Stimulated activated CD8-positive, alpha-beta memory T cell treated with anti-CD3 and anti-CD28 coated beads, Interleukin-15, amount 100 ng/mL, for 4 hours (primary cell): ENCODE data around the gene ZBTB20.
"Not testable (repeated sequence)": the region's sequence is repeated elsewhere in the genome, so short reads cannot be mapped to it uniquely, and the experiment has no call there.

ENCODE experiments used
- DNase-seq, 2 donors: peaks; one replicate each; pipeline ENCODE4 v3.0.0-alpha.2; 2020; ENCODE audit warnings: low read depth in 2 of 2

The ZBTB20 gene

GRCh38 chr3:114716126-114716525, 431.0 kb downstream of the ZBTB20 start:
- DNase-seq, result no peak

DNA sequence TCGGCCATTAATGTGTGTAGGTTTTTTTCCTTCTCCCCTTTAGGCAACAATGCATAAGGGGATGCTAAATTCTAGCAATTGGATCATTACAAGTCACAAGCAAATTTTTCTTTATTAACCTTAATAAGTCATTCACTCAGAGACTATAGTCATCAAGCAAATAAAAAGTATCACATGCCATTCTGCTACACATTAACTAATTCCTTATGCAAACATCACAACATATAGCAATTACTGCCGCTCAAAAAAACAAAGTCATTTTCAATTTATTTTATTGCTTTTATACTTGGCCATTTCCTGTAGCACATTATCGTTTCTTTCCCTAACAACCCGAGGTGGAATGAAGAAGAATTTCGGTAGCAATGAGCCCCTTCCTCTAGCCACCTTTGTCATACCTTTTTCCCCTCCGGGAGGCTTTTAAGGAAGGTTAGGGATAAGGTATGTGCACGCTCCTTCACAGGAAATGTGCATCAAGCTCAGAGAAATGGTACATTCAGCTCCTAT, 432.1 kb downstream of the ZBTB20 start:
- no peak for DNase-seq

- DNase-seq, result no peak
Measured at GRCh38 chr3:114714237-114714636, 432.9 kb downstream of the ZBTB20 start.

- DNase-seq, result no peak
Measured at GRCh38 chr3:114712728-114713492, 434.2 kb downstream of the ZBTB20 start.

DNA sequence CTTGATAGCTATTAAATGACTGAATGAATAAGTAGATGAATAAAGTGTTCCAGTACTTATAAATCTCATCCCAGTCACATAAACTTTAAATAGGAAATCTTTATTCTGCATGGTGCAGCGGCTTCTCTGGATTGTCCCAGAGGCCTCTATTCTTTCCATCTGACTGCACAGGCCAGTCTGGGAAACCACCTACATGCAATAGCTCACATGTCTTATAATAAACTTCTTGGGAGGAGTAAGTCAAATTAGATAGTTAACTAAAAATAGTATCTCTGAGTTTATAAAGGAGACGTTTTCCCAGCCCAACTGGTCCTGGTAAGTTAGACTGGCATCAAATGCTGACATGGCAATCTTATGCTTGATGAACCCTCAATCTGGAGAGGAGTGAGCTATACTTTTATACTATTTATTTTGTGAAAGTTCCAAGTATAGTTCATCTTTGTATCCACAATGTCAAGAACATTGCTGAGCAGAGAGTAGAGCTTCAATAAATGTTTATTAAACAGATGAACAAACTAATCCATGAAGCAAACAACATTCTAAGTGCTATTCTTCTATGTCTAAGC, 435.7 kb downstream of the ZBTB20 start:
- no peak for DNase-seq

GRCh38 chr3:114709102-114709501, 438.0 kb downstream of the ZBTB20 start:
- no peak for DNase-seq

DNA sequence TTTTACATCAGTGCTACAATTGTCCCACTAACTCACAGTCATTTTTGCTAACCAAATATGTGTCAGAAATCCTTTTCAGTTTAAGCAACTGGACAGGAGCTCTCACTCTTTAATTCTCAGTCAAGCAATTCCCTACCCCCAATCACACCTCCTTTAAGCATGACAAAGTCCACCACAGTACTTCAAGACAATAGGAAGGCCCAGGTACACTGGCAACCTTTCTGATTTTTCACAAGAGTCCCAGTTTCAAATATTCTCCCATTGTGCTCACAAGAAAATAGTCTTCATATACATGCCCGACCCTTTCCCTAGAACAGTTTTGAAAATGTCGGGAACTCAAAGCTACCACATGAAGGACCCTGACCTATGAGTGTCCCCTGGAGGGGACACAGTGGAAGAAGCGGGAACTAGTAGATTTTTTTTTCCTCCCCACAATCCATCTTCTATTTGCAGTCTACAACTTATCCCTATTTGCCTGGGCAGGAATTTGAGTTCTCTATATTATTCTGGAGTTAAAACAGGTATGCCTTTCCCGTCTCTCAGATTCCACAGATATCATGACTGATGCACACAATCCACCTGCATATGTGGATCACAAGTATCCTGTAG, 439.7 kb downstream of the ZBTB20 start:
- no peak for DNase-seq

DNA sequence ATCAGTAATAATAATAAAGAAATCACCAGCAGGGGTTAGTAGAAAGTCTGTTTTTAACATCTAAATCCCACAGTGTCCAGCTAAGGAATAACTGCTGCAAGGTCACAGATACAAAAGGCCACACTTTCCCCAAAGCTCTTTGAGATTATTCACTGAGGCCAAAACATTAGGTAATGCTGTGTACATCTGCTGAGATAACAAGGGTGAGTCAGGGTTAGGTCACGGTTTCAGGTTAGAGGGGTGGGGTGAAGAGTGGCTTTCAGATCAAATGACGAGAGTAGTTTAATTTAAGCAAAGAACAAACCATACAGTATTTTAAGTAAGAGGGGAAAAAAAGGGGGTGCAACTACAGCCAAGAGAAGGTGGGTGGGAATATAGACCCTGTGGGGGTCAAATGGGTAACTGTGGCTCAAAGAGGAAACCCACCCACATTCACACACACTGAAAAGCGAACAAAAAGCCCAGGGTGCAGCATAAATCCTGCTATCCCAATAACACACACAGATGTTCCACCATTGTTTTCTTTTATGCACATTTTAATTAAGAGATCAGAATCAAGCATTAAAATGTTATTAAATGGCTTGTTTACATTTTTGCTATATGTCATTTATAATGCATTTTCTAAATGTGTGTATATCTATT, 440.4 kb downstream of the ZBTB20 start:
- no peak for DNase-seq

GRCh38 chr3:114700637-114701234, 446.4 kb downstream of the ZBTB20 start:
- no peak for DNase-seq

DNA sequence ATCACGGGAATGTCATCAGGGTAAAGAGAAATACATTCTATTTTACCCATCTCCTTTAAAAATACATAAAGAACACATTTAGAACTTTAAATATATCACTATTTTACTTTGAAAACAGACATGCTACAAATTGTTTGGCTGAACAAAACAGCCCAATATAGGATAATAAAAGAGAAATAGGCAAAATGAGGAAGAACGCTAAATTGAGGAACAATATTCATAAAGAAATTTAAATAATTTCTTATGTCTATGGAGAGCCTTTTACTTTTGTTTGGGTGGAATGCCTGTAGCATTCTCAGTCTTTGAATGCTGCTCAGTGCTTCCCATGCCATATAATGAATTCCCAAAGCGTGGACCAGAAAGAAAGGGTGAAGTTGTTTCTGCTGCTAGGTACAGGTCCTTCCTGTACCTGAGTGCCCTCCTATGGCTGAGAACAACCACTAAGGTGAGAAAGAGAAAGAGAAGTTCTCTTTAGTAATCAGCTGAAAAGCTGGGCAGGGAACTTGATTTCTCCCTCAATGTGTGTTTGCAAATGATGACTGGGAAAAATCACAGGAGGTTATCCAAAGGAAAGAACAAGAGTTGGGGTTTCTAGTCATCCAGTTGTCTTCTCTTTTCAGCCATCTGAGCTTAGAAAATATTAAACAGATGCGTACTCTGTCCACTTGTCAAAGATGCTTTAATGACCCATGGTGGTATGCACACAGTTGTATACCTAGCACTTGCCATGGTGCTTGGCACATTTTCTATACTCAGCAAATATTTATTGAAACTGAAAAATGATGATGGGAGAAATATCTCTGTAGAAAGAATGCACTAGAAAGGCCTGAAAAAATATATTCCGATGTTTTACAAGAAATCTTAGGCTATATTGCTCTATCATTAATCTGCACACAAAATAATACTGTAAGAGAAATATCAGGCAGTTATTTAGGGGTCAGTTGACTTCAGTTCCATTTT, 448.7 kb downstream of the ZBTB20 start:
- DNase-seq, result no peak

- DNase-seq, result no peak
Measured at GRCh38 chr3:114697401-114697800, 449.7 kb downstream of the ZBTB20 start.

DNA sequence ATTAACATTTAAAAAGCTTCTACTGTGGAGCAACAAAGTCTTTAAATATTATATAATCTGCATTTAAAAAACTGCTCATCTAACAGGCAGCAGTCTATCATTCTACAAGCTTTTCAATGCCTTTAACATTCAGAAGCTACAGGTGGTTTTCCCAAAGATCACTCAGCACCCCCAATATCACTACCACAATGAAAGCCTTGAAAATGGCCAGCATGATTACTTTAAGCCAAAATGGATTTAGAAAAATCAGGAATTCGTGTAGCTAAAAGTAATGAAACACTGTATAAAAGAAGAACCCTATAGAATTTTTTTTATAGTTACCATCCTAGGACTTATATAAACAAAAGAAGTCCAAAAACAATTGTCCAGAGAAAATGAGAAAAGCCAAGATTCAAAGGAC, 452.8 kb downstream of the ZBTB20 start:
- DNase-seq, result no peak

GRCh38 chr3:114691871-114692270, 455.2 kb downstream of the ZBTB20 start:
- DNase-seq, result no peak

- DNase-seq, result no peak
Measured at GRCh38 chr3:114690911-114691310, 456.2 kb downstream of the ZBTB20 start.

DNA sequence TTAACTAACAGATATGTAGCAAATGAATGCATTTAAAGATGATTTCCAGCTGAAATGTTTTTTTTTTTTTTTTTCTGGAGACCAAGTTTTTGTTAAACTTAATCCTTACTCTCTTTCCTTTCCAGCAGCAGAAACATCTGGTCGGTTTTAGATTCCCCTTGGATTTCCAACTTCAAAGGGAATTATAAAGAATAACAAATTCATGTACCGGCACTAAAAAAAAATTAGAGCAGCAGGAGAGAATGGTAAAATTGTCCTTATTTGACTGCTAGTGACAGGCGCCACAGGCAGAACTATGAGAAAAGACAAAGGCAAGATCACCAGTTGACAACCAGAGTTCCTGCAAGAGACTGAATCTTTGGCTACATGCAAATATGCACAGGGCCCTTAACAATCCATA, 459.9 kb downstream of the ZBTB20 start:
- no peak for DNase-seq

- no peak for DNase-seq
Measured at GRCh38 chr3:114686621-114687020, 460.5 kb downstream of the ZBTB20 start.

DNA sequence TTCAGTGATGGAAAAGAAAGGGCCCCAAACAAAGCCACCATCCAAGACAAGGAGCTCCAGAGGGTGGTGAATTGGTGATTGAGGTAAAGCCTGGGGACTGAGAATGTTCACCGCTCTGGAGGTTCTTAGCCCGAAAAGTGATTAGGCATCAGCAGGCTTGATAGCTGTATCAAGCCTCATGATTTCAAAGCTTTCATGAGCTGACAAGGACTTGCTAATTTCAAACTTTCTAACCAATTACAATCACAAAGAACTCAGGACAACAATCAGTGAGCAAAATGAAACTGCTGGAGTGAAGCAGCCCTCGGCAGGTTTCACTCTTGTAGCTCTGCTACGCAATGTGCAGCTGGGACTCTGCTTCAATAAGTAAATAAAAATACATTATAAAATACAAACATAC, 461.9 kb downstream of the ZBTB20 start:
- no peak for DNase-seq

DNA sequence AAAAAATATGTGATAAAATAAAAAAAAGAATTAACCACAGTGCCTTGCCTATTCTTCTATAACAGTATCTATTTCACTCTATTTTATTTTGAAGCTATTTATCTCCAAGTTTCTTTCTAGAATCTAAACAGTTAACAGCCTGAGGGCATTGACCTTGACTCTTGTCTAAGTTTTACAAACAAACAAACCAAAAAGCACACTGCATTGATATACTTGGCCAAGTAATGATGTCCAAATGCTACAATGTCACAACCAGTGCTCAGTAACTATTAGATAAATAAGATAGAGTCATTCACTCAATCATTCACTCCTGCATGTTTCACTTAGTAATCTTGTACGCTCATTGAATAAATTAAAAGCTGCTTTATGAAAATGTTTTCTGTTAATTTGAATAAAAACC, 466.8 kb downstream of the ZBTB20 start:
- no peak for DNase-seq

GRCh38 chr3:114679773-114680172, 467.3 kb downstream of the ZBTB20 start:
- DNase-seq, result not testable (repeated sequence)

DNA sequence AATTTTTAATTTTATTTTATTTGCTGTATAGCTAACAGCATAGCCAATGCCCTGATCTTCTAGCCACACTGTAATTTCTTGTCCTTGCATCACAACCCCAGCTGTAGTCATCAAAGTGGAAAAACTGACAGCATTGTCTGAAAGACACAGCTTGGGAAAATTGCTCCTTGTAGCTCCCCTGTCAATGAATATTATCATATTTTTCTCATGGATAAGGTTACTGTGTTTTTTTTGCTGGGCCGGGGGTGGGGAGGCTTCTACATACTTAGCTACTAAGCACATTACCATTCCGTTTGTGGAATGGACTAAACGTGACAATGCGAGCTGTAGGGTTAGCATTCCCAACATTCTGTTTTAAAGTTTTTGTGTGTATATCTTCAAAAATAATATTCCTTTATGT, 472.0 kb downstream of the ZBTB20 start:
- DNase-seq, result no peak

DNA sequence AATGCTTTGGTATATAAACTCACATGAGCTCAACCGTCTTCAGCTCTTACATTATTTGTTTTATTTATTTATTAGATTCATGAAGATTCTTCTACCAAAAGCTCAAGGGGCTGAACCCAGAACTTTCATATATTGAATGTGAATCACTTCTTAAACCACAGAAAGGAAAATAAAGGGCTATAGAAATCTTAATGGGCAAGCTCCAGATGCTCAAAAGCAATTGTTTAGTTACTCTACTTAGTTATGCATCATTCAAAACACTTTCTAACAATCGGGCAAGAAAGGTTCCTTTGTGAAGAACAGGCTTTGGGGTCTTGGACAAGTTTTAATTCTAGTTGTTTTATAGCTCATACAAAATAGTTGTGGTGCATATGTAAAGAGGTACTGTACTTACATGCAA, 473.1 kb downstream of the ZBTB20 start:
- DNase-seq, result no peak
